ENCODE data around the gene RELA.

Gene RELA

DNA sequence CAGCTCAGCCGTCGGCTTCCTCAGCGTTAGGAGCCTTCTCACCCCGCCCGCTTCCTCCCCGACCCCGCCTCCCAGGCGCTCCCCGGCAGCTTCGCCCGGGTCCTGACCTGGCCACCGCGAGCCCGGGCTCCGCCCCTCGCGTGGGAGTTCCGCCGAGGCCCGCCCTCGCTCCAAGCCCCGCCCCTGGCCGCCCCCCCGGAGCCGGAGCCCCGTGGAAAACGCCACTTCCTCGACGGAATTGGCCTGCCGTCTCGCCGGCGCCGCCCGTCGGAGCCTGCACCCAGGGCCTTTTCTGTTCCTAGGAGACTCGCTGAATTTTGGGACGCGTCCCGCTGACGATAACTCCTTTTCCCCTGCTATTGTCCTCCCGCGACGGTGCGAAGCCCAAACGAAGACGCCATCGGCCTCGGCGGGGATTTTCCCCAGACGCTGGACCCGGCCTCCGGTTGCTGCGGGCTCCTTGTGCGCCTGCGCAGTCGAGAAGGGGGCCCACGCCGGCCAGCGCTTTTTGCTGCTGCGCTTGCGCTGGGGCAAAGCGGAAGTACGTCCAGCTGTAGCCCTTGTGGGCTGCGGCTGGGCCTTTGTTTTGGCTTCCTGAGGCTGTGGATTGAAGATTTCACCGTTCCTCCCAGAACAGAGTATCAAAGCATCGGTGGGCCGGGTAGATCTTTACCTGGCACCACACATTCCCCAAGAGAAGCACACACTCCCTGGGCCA lies 10.0 kb downstream of the RELA start:
- DNase-seq (ENCODE audit: low read depth) = peak; percentile 96
- peak overlapping the region; percentile 60 for H3K4me3 ChIP-seq (ENCODE audit: low read depth, low read length)
- TF ChIP-seq, protein P1, sequence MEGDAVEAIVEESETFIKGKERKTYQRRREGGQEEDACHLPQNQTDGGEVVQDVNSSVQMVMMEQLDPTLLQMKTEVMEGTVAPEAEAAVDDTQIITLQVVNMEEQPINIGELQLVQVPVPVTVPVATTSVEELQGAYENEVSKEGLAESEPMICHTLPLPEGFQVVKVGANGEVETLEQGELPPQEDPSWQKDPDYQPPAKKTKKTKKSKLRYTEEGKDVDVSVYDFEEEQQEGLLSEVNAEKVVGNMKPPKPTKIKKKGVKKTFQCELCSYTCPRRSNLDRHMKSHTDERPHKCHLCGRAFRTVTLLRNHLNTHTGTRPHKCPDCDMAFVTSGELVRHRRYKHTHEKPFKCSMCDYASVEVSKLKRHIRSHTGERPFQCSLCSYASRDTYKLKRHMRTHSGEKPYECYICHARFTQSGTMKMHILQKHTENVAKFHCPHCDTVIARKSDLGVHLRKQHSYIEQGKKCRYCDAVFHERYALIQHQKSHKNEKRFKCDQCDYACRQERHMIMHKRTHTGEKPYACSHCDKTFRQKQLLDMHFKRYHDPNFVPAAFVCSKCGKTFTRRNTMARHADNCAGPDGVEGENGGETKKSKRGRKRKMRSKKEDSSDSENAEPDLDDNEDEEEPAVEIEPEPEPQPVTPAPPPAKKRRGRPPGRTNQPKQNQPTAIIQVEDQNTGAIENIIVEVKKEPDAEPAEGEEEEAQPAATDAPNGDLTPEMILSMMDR (IDR thresholded peaks at IDR 0.05; ENCODE audit: insufficient read depth, low read depth, low read length, missing control alignments) = no peak

DNA sequence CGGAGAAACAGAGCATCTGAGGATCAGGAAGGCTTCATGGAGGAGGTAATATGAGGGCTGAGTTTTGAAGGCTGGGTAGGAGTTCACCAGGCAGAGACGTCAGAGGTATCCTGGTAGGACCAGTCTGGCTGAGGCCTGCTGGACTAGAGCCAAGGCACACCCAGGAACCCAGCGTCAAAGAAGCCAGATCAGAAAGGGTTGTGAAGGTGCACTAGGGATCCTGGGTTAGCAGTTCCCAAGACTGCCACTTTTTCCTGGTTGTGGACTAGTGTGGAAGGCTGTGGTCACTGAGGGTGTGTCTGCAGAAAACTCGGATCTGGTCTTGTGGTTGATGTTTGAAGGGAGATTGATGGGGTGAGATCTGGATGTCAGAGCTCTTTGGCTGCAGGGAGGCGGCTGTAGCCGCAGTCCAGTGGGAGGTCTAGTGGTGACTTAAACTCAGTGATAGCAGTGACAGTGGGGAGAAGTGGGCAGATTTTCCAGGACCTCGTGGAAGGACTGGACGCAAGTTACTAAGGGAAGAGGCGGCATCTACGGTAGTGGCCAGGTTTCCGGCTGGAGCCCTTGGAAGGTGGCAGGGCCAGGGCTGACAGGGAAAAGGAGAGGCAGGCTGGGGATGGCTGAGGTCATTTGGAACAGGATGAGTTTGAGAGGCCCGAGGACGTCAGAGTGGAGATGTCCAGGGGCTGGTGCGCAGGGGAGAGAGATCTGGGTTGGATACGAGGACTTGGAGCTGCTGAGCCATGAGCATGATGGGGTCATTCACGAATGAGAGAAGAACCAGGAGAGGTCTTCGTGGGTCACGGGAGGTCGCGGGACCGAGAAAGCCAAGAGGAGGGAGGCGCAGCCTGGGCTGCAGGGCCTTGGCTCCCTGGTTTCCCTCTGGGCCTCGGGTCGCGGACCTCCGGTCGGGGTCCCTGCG lies 10.9 kb downstream of the RELA start:
- TF ChIP-seq, protein P1 (IDR thresholded peaks at IDR 0.05; ENCODE audit: insufficient read depth, low read depth, low read length, missing control alignments) = no peak
- peak overlapping the region; percentile 56 for H3K4me3 ChIP-seq (ENCODE audit: low read depth, low read length)
- DNase-seq (ENCODE audit: low read depth) = no peak

DNA sequence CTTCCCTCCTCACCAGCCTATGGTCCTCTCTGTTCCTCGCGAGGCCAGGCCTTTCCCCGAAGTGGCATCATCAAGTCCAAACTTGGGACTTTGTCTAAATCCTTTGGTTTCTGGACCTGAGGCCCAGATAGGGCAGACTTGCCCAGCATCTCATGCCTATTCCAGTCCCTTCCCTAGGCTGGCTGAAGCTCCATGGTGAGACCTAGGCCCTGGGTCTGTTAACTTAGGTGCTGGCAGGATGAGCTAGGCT lies 11.5 kb downstream of the RELA start:
- TF ChIP-seq, protein P1 (IDR thresholded peaks at IDR 0.05; ENCODE audit: insufficient read depth, low read depth, low read length, missing control alignments) = no peak
- no peak for DNase-seq (ENCODE audit: low read depth)
- no peak overlapping the region for H3K4me3 ChIP-seq (ENCODE audit: low read depth, low read length)

DNA sequence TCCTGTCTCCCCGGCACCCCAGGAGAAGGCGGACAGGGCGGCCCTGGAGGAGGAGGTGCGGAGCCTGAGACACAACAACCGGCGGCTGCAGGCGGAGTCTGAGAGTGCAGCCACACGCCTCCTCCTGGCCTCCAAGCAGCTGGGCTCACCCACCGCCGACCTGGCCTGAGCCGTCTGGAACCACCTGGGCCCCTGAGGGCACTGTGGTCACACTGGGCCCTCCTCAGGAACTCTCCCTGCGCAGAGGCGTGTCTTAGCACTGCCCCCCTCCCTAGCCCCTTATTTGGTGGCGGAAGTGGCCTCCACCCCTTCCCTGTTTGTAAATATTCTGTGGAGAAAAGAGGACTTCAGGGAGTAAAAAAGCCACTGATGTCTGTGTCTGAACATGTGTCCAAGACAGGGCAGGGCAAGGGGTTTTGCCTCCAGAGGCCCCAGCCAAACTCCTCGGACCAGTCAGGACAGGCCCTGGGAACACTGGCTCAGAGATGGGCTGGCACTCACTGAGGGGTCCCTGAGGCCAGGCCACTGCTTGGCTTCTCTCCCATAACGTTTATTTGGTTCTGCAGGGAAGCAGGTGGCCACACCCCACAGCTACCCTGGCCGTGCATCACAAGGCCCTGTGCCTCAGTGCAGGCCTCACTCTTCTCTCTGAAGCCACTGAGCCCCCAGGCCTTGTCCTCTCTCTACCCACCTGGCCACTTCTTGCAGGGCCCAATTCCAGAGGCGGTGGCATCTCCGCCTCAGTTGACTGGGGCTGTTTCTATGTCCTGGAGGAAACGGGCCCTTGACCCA lies 12.0 kb downstream of the RELA start:
- no peak for DNase-seq (ENCODE audit: low read depth)
- TF ChIP-seq, protein P1 (IDR thresholded peaks at IDR 0.05; ENCODE audit: insufficient read depth, low read depth, low read length, missing control alignments) = no peak
- no peak overlapping the region for H3K4me3 ChIP-seq (ENCODE audit: low read depth, low read length)

DNA sequence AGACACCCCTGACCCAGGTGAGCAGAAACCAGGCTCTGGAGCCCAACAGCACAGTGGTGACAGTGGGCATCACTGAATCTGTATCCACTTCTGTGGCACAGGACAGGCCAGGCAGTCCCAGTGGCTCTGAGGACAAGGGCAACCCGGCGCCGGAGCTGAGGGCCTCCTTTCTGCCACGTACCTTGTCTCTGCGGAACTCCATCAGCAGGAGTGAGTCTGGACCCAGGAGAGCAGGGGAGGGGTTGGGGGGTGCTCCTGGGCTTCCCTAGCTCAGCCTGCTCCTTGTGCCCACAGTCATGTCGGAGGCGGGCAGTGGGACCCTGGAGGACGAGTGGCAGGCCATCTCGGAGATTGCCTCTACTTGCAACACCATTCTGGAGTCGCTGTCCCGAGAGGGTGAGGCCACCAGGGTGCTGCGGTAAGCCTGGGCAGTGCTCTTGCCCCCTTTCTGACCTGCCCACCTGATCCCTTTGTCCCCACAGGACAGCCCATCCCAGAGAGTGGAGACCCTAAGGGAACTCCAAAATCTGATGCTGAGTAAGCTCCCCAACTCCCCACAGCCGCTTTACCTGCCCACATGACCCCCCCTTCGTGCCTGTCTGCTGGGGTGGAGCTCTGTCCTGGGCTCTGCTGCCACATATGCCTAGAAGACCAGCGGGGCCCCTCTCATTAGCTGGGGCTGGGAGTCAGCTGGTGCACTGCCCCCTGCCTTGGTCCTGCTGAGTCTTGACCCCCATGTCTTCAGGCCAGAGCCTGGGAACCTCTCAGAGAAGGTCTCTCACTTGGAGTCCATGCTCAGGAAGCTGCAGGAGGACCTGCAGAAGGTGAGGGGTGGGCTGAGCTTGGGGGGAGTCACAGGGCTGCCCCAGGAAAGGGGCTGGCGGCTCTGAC lies 12.8 kb downstream of the RELA start:
- no peak for DNase-seq (ENCODE audit: low read depth)
- no peak overlapping the region for H3K4me3 ChIP-seq (ENCODE audit: low read depth, low read length)
- TF ChIP-seq, protein P1 (IDR thresholded peaks at IDR 0.05; ENCODE audit: insufficient read depth, low read depth, low read length, missing control alignments) = no peak

- TF ChIP-seq, protein P1 (IDR thresholded peaks at IDR 0.05; ENCODE audit: insufficient read depth, low read depth, low read length, missing control alignments) = no peak
- no peak for DNase-seq (ENCODE audit: low read depth)
- H3K4me3 ChIP-seq (ENCODE audit: low read depth, low read length) = no peak overlapping the region
Observed at GRCh38 chr11:65648997-65649493, 13.7 kb downstream of the RELA start.

Measured in GM12865 (cell line).